ENCODE data around the gene IQCM.

The IQCM gene

GRCh38 chr4:149716728-149717127 is 98.9 kb downstream of the IQCM start:
- DNase-seq: no peak
- Histone ChIP-seq H3K27me3 (no peaks in the 10 kb centered on the region), H3K4me1 (no peaks in the 10 kb centered on the region), H3K4me3 (ENCODE audit: low read depth, low read length) (no peak overlapping the region), H3K9me3 (no peaks in the 10 kb centered on the region), H3K36me3 (no peaks in the 10 kb centered on the region)
- TF ChIP-seq CTCF (IDR thresholded peaks at IDR 0.05; ENCODE audit: low read depth, low read length): no peak

GRCh38 chr4:149715822-149716585 is 99.6 kb downstream of the IQCM start:
- DNase-seq: peak; percentile 3
- no peak for TF ChIP-seq CTCF (IDR thresholded peaks at IDR 0.05; ENCODE audit: low read depth, low read length)
- no peaks in the 10 kb centered on the region for H3K4me1 ChIP-seq
- H3K36me3 ChIP-seq: no peaks in the 10 kb centered on the region
- H3K27me3 ChIP-seq: no peaks in the 10 kb centered on the region
- no peaks in the 10 kb centered on the region for H3K9me3 ChIP-seq
- no peak overlapping the region for H3K4me3 ChIP-seq (ENCODE audit: low read depth, low read length)

GRCh38 chr4:149713031-149713430 is 102.6 kb downstream of the IQCM start:
- H3K36me3 ChIP-seq: no peaks in the 10 kb centered on the region
- no peak for TF ChIP-seq CTCF (IDR thresholded peaks at IDR 0.05; ENCODE audit: low read depth, low read length)

GRCh38 chr4:149711593-149712365 is 103.9 kb downstream of the IQCM start:
- no peak for DNase-seq
- Histone ChIP-seq H3K36me3 (no peaks in the 10 kb centered on the region), H3K4me1 (no peaks in the 10 kb centered on the region), H3K9me3 (no peaks in the 10 kb centered on the region), H3K27me3 (no peaks in the 10 kb centered on the region), H3K4me3 (ENCODE audit: low read depth, low read length) (no peak overlapping the region)
- TF ChIP-seq CTCF (IDR thresholded peaks at IDR 0.05; ENCODE audit: low read depth, low read length): no peak

More at GRCh38 chr4:149713031-149713430, 102.6 kb downstream of the IQCM start:
- no peaks in the 10 kb centered on the region for H3K27me3 ChIP-seq
- no peak overlapping the region for H3K4me3 ChIP-seq (ENCODE audit: low read depth, low read length)
- H3K4me1 ChIP-seq: no peaks in the 10 kb centered on the region
- no peaks in the 10 kb centered on the region for H3K9me3 ChIP-seq
- DNase-seq: no peak

- no peaks in the 10 kb centered on the region for H3K36me3 ChIP-seq
- H3K4me3 ChIP-seq (ENCODE audit: low read depth, low read length): no peak overlapping the region
- no peak for TF ChIP-seq CTCF (IDR thresholded peaks at IDR 0.05; ENCODE audit: low read depth, low read length)
- H3K4me1 ChIP-seq: no peaks in the 10 kb centered on the region
- no peaks in the 10 kb centered on the region for H3K27me3 ChIP-seq
- no peak for DNase-seq
- no peaks in the 10 kb centered on the region for H3K9me3 ChIP-seq
Observed at GRCh38 chr4:149709640-149710039, 106.0 kb downstream of the IQCM start.

All from BE2C (cell line).